ENCODE measurements around the gene ITGA2.

ITGA2 gene

GRCh38 chr5:52998552-52999313 is 9.6 kb downstream of the ITGA2 start:
- TF ChIP-seq, protein P1, sequence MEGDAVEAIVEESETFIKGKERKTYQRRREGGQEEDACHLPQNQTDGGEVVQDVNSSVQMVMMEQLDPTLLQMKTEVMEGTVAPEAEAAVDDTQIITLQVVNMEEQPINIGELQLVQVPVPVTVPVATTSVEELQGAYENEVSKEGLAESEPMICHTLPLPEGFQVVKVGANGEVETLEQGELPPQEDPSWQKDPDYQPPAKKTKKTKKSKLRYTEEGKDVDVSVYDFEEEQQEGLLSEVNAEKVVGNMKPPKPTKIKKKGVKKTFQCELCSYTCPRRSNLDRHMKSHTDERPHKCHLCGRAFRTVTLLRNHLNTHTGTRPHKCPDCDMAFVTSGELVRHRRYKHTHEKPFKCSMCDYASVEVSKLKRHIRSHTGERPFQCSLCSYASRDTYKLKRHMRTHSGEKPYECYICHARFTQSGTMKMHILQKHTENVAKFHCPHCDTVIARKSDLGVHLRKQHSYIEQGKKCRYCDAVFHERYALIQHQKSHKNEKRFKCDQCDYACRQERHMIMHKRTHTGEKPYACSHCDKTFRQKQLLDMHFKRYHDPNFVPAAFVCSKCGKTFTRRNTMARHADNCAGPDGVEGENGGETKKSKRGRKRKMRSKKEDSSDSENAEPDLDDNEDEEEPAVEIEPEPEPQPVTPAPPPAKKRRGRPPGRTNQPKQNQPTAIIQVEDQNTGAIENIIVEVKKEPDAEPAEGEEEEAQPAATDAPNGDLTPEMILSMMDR (IDR thresholded peaks at IDR 0.05): no peak

DNA sequence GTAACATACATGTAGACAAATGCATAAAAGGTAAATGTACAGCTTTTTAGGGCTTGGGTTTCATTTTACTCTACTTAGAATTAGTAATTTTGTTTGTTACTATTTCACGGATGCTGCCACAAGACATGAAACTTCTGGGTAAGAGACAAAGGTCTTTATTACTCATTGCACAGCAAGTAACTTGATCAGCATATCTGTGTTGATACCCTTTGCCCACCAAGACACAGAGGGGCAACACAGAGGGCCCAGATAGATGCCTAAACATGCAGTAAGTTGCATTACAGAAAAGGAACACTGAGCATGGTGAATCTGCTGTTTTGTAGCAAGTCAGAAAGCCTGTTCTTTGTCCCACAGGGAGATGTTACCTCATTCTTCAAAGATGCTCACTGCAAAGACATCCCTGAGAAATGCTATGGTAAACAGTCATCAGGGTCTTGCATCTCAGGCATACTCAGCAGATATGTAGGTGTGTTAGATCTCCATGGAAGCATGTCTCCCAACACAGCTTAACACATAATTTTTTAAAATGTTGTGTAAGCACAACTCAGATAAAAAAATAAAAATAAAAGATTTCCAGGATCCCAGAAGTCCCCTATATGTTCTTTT is 10.3 kb downstream of the ITGA2 start:
- TF ChIP-seq, protein P1 (IDR thresholded peaks at IDR 0.05): no peak

- TF ChIP-seq, protein P1 (IDR thresholded peaks at IDR 0.05): no peak
Observed at GRCh38 chr5:53001541-53001940, 12.4 kb downstream of the ITGA2 start.

DNA sequence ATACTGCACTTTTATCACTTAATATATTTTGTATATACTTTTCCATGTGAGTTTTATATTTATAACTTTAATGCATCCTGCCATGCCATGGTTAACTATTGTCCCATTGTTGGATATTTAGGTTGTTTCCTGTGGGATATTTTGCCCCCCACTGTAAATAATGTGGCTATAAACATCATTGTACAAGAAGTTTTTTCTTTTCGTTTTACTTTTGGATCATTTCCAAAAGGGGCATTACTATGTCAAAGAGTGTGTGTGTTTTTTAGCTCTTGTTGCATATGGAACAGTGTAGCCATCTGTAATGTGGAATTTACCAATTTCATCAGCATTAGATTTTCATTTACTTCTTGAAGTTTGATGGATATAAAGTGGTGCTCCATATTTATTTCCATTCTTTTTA is 13.3 kb downstream of the ITGA2 start:
- TF ChIP-seq, protein P1 (IDR thresholded peaks at IDR 0.05): no peak

GRCh38 chr5:53003144-53003543 is 14.0 kb downstream of the ITGA2 start:
- TF ChIP-seq, protein P1 (IDR thresholded peaks at IDR 0.05): no peak

DNA sequence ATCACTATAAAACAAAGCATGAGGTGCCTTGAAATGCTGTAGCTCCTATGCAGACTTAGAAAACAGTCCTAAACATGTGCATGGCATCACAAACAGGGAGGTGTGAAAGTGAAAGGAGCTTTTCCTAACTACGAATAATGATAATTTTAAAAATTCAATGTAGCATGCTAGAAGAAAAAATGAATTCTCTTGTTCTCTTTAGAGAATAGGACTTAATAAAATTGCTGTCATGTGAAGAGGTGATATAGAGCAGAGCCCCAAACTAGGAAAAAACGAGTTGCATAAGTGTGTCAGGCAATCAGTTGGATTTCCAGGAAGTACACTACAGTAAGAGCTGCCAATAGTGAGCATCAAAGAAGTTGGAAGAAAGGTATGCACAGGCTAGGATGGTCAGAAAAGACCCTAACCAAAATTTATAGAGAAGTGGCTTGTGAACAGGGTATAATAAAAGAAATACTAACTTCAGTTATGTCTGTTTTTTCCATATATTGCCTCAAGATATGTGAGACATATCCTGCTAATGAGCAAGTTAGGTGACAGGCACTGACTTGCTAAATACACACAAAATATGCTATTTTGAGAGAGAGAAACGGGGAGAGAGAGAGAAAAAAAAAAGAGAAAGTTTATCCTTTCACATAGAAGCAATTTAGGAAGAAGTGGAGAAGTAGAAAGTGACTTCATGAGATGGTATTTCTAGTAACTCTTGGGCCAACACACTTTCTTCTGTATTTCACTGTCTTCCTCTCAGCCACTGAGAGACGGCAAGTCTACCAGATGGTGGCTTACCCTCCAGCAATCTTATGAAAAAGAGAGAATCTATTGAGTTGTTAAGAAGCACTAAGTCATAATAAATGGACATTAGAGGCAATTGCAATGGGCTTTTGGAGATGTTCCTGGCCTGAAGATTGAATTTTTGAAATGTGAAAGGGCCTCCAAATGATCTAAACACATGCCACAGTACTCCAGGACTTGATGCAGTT is 18.0 kb downstream of the ITGA2 start:
- TF ChIP-seq, protein P1 (IDR thresholded peaks at IDR 0.05): no peak

- TF ChIP-seq, protein P1 (IDR thresholded peaks at IDR 0.05): no peak
Observed at GRCh38 chr5:53008751-53009150, 19.6 kb downstream of the ITGA2 start.
